Measurements from ENCODE around the gene AIFM1. TPM values are rescaled to one million over a fixed set of nuclear protein-coding genes. Genes with fewer than 3 reads are reported as not detected.
A peak's percentile ranks its signal among the peaks of the same experiment; 100 is the strongest.

Gene AIFM1
- total RNA-seq, 1 donor from 2014 or later, result 53.9 TPM

GRCh38 chrX:130081421-130082045 lies 84.1 kb downstream of the AIFM1 start:
- Mint-ChIP-seq H3K9me3 (no peaks in the 10 kb centered on the region), H3K4me1 (peaks cover 4% of the 10 kb centered on the region), H3K36me3 (ENCODE audit: low read depth) (no peaks in the 10 kb centered on the region), H3K27me3 (ENCODE audit: low read depth) (no peaks in the 10 kb centered on the region), H3K27ac (ENCODE audit: unreplicated experiment) (no peak overlapping the region), H3K4me3 (no peak overlapping the region)
- no peak for DNase-seq (ENCODE audit: low read depth, low spot score)
- no peak for TF ChIP-seq CTCF (conservative IDR thresholded peaks at IDR 0.05)

- Mint-ChIP-seq H3K4me3 (no peak overlapping the region), H3K36me3 (ENCODE audit: low read depth) (no peaks in the 10 kb centered on the region), H3K4me1 (peaks cover 4% of the 10 kb centered on the region), H3K9me3 (no peaks in the 10 kb centered on the region), H3K27me3 (ENCODE audit: low read depth) (no peaks in the 10 kb centered on the region), H3K27ac (ENCODE audit: unreplicated experiment) (no peak overlapping the region)
- TF ChIP-seq CTCF (conservative IDR thresholded peaks at IDR 0.05), result no peak
- DNase-seq (ENCODE audit: low read depth, low spot score), result no peak
These were observed 84.8 kb downstream of the AIFM1 start for GRCh38 chrX:130080791-130081367.

- DNase-seq (ENCODE audit: low read depth, low spot score), result peak; percentile 48
These were observed 85.7 kb downstream of the AIFM1 start for GRCh38 chrX:130079824-130080406.

More at GRCh38 chrX:130079824-130080406, 85.7 kb downstream of the AIFM1 start:
- Mint-ChIP-seq H3K27ac (ENCODE audit: unreplicated experiment) (no peak overlapping the region), H3K4me1 (peaks cover 4% of the 10 kb centered on the region), H3K9me3 (no peaks in the 10 kb centered on the region), H3K36me3 (ENCODE audit: low read depth) (no peaks in the 10 kb centered on the region), H3K4me3 (no peak overlapping the region), H3K27me3 (ENCODE audit: low read depth) (no peaks in the 10 kb centered on the region)
- TF ChIP-seq CTCF (conservative IDR thresholded peaks at IDR 0.05), result peak; percentile 78

Other genes with a start within 250 kb of the AIFM1 start
- gene BCORL1, start 183.2 kb downstream of the AIFM1 start, total RNA-seq, result 46.2 and 53.7 TPM in 2 replicates
- 0.86 and 1.0 TPM in 2 replicates for gene ELF4, start 55.3 kb downstream of the AIFM1 start, total RNA-seq
- gene RAB33A, start 6.1 kb upstream of the AIFM1 start, total RNA-seq, result 16.7 and 18.5 TPM in 2 replicates
- gene ZNF280C, start 103.1 kb upstream of the AIFM1 start, total RNA-seq, result 20.6 and 21.8 TPM in 2 replicates
- gene SLC25A14, start 174.1 kb upstream of the AIFM1 start, total RNA-seq, result 18.5 and 20.2 TPM in 2 replicates
- gene GPR119, start 219.8 kb upstream of the AIFM1 start, total RNA-seq, result not detected in 2 replicates
- 26.5 and 27.7 TPM in 2 replicates for gene RBMX2, start 236.1 kb upstream of the AIFM1 start, total RNA-seq